Measurements from ENCODE around the gene DCUN1D3.

GRCh38 chr16:20833086-20833485 is 67.1 kb downstream of the DCUN1D3 start:
- no peak for TF ChIP-seq CTCF (conservative IDR thresholded peaks at IDR 0.05; ENCODE audit: low read depth in 2 of 2)
- no peak for TF ChIP-seq EZH2 (IDR thresholded peaks at IDR 0.05; ENCODE audit: low read depth, unreplicated experiment)
- no peak for TF ChIP-seq REST (IDR thresholded peaks at IDR 0.05; ENCODE audit: unreplicated experiment)
- no peak for TF ChIP-seq EZH2phosphoT487 (IDR thresholded peaks at IDR 0.05; ENCODE audit: unreplicated experiment)
- TF ChIP-seq ETS1 (IDR thresholded peaks at IDR 0.05): no peak
- no peak for TF ChIP-seq POLR2AphosphoS5 (IDR thresholded peaks at IDR 0.05; ENCODE audit: low read depth)
- no peak for TF ChIP-seq CREB1 (CRISPR knock-in tag; IDR thresholded peaks at IDR 0.05; ENCODE audit: low read depth)
- TF ChIP-seq STAT1 (IDR thresholded peaks at IDR 0.05; ENCODE audit: unreplicated experiment): no peak
- no peak for TF ChIP-seq ZNF114 (CRISPR knock-in tag; IDR thresholded peaks at IDR 0.05)
